ENCODE results near the gene METTL24. TPM values are rescaled to one million over a fixed set of nuclear protein-coding genes. Genes with fewer than 3 reads are reported as not detected.

Gene METTL24
- total and polyA plus RNA-seq, 2 of the 8 experiments (the other 6 are each of a cell fraction or from before 2014, with no cell fraction given), result 0.30 to 0.39 TPM

DNA sequence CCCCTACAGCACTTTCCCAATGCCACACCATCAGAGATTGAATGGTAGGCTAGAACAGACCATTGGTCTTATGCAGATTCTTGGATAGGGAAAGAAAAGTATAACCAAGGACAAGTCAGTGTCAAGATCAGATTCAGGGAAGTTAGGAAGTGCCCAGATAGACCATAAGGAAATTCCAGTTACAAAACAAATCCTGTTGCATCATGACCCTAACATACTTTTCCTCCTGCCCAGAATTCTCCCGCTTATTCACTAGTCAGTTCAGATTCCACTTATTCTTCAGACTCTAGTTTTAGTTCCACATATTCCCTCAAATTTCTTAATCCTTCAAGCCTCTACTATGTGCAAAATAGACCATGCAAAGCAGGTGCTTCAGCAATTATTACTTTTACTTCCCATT, 20.7 kb downstream of the METTL24 start (continued):
- TF ChIP-seq, protein P1, sequence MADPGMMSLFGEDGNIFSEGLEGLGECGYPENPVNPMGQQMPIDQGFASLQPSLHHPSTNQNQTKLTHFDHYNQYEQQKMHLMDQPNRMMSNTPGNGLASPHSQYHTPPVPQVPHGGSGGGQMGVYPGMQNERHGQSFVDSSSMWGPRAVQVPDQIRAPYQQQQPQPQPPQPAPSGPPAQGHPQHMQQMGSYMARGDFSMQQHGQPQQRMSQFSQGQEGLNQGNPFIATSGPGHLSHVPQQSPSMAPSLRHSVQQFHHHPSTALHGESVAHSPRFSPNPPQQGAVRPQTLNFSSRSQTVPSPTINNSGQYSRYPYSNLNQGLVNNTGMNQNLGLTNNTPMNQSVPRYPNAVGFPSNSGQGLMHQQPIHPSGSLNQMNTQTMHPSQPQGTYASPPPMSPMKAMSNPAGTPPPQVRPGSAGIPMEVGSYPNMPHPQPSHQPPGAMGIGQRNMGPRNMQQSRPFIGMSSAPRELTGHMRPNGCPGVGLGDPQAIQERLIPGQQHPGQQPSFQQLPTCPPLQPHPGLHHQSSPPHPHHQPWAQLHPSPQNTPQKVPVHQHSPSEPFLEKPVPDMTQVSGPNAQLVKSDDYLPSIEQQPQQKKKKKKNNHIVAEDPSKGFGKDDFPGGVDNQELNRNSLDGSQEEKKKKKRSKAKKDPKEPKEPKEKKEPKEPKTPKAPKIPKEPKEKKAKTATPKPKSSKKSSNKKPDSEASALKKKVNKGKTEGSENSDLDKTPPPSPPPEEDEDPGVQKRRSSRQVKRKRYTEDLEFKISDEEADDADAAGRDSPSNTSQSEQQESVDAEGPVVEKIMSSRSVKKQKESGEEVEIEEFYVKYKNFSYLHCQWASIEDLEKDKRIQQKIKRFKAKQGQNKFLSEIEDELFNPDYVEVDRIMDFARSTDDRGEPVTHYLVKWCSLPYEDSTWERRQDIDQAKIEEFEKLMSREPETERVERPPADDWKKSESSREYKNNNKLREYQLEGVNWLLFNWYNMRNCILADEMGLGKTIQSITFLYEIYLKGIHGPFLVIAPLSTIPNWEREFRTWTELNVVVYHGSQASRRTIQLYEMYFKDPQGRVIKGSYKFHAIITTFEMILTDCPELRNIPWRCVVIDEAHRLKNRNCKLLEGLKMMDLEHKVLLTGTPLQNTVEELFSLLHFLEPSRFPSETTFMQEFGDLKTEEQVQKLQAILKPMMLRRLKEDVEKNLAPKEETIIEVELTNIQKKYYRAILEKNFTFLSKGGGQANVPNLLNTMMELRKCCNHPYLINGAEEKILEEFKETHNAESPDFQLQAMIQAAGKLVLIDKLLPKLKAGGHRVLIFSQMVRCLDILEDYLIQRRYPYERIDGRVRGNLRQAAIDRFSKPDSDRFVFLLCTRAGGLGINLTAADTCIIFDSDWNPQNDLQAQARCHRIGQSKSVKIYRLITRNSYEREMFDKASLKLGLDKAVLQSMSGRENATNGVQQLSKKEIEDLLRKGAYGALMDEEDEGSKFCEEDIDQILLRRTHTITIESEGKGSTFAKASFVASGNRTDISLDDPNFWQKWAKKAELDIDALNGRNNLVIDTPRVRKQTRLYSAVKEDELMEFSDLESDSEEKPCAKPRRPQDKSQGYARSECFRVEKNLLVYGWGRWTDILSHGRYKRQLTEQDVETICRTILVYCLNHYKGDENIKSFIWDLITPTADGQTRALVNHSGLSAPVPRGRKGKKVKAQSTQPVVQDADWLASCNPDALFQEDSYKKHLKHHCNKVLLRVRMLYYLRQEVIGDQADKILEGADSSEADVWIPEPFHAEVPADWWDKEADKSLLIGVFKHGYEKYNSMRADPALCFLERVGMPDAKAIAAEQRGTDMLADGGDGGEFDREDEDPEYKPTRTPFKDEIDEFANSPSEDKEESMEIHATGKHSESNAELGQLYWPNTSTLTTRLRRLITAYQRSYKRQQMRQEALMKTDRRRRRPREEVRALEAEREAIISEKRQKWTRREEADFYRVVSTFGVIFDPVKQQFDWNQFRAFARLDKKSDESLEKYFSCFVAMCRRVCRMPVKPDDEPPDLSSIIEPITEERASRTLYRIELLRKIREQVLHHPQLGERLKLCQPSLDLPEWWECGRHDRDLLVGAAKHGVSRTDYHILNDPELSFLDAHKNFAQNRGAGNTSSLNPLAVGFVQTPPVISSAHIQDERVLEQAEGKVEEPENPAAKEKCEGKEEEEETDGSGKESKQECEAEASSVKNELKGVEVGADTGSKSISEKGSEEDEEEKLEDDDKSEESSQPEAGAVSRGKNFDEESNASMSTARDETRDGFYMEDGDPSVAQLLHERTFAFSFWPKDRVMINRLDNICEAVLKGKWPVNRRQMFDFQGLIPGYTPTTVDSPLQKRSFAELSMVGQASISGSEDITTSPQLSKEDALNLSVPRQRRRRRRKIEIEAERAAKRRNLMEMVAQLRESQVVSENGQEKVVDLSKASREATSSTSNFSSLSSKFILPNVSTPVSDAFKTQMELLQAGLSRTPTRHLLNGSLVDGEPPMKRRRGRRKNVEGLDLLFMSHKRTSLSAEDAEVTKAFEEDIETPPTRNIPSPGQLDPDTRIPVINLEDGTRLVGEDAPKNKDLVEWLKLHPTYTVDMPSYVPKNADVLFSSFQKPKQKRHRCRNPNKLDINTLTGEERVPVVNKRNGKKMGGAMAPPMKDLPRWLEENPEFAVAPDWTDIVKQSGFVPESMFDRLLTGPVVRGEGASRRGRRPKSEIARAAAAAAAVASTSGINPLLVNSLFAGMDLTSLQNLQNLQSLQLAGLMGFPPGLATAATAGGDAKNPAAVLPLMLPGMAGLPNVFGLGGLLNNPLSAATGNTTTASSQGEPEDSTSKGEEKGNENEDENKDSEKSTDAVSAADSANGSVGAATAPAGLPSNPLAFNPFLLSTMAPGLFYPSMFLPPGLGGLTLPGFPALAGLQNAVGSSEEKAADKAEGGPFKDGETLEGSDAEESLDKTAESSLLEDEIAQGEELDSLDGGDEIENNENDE (IDR thresholded peaks at IDR 0.05; ENCODE audit: insufficient replicate concordance, low read length), result no peak
- TF ChIP-seq POLR2AphosphoS5 (IDR thresholded peaks at IDR 0.05; ENCODE audit: low read depth, low read length), result no peak
- no peak for TF ChIP-seq RNF2 (IDR thresholded peaks at IDR 0.05; ENCODE audit: borderline replicate concordance, low read depth, low read length, missing control alignments, poor library complexity, severe bottlenecking)
- no peak for TF ChIP-seq TAF7 (optimal IDR thresholded peaks at IDR 0.05; ENCODE audit: borderline replicate concordance, low read depth, low read length)
- TF ChIP-seq EGR1 (IDR thresholded peaks at IDR 0.05; ENCODE audit: borderline replicate concordance, low read depth, low read length), result no peak
- TF ChIP-seq RAD21 (IDR thresholded peaks at IDR 0.05 in 1 of 2, conservative IDR thresholded peaks at IDR 0.05 in 1 of 2; ENCODE audit: low read depth in 2 of 2, low read length in 2 of 2), result no peak
